GM21786 (cell line): ENCODE data around the gene GRIK1.

ENCODE experiments used
- ATAC-seq: cut with Tn5 transposase; IDR thresholded peaks from one replicate; pipeline ENCODE4 v1.9.1; 2021; ENCODE audit not compliant: unreplicated experiment

Gene GRIK1

DNA sequence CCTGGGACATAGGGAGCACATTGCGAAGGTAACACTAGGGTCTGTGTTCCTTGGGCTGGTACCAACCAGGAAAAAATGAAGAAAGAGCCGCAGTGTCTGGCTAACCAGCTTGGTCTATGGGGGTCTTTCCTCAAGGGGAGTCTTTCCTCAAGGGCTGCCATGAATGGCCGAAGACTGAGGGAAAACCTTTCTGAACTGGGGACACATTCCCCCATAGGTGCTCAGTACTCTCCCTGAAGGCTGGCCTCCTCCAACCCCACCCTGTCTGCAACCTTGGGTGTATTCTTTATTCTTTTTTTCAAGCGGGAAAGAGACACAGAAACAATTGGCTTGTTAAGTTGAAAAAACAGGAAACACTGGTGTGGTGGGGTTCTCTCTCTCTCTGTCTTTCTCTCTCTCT lies 440.6 kb downstream of the GRIK1 start:
- ATAC-seq, result no peak

DNA sequence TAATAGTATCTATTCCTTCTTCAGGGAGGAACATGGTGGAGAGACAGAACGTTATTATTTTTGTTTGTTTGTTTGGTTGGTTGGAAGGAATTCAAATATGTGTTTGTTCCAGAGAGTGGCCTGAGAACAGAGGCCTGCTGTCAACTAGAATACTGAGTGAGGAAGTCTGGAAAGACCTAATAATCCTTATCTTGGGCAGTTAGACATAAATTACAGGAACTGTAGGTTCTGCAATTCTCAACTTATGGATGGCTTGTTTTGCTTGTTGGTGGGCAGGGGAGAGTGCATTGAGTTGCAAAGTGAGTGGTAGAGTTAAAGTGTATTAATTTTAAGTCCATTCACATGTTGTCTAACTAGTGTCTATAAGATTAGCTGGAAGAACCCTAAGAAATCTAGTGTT lies 443.5 kb downstream of the GRIK1 start:
- ATAC-seq, result no peak

GRCh38 chr21:29490016-29490415 lies 449.8 kb downstream of the GRIK1 start:
- ATAC-seq, result no peak

- ATAC-seq, result no peak
These were observed 452.6 kb downstream of the GRIK1 start for GRCh38 chr21:29487154-29487553.
